DND-41 (cell line): ENCODE measurements around the gene DLGAP4.

ENCODE experiments used
- ATAC-seq: fragments of 200-7000 bp; cut with Tn5 transposase; 3 replicates; pipeline ENCODE4 v1.9.1; 2021; ENCODE audit warnings: low read depth; ENCODE audit not compliant: insufficient read depth
- DNase-seq: peaks from one replicate; pipeline ENCODE4 v3.0.0-alpha.2; 2020
- H2AFZ ChIP-seq: 2 replicates; pipeline ENCODE4 v1.6.0; 2012; ENCODE audit warnings: low read depth, low read length
- H3K27ac ChIP-seq: 2 replicates; pipeline ENCODE4 v1.5.1; 2012; ENCODE audit warnings: low read length, inconsistent platforms
- H3K27me3 ChIP-seq: fragments of 200-600 bp; sonication (generic); 2 replicates; pipeline ENCODE4 v1.6.0; 2012; ENCODE audit warnings: low read length, mild to moderate bottlenecking, inconsistent platforms; ENCODE audit not compliant: insufficient read depth, poor library complexity
- H3K36me3 ChIP-seq: 2 replicates; pipeline ENCODE4 v1.5.1; 2012; ENCODE audit warnings: low read length, inconsistent platforms; ENCODE audit not compliant: insufficient read depth
- H3K4me1 ChIP-seq: 2 replicates; pipeline ENCODE4 v1.5.1; 2012; ENCODE audit warnings: mild to moderate bottlenecking, low read length; ENCODE audit not compliant: insufficient read depth
- H3K4me2 ChIP-seq: 2 replicates; pipeline ENCODE4 v1.6.0; 2012; ENCODE audit warnings: mild to moderate bottlenecking, moderate library complexity, low read length, inconsistent platforms; ENCODE audit not compliant: insufficient read depth
- H3K4me3 ChIP-seq, 2 experiments: fragments of 200-600 bp in 1 of 2; shearing (Covaris generic) in 1 of 2; 2 replicates each; pipeline ENCODE4 v1.5.1; 2012 to 2016; ENCODE audit warnings: inconsistent platforms in 2 of 2, low read length in 2 of 2, mild to moderate bottlenecking in 2 of 2, low read depth in 1 of 2, moderate library complexity in 1 of 2
- H3K79me2 ChIP-seq: 2 replicates; pipeline ENCODE4 v1.6.0; 2012; ENCODE audit warnings: low read length, inconsistent platforms; ENCODE audit not compliant: insufficient read depth
- H3K9ac ChIP-seq: 2 replicates; pipeline ENCODE4 v1.6.0; 2012; ENCODE audit warnings: low read depth, mild to moderate bottlenecking, inconsistent platforms, low read length, moderate library complexity
- H3K9me3 ChIP-seq: 2 replicates; pipeline ENCODE4 v1.5.1; 2012; ENCODE audit warnings: low read length, moderate library complexity, mild to moderate bottlenecking, inconsistent platforms; ENCODE audit not compliant: insufficient read depth, severe bottlenecking
- H4K20me1 ChIP-seq: 2 replicates; pipeline ENCODE4 v1.6.0; 2012; ENCODE audit warnings: low read length; ENCODE audit not compliant: insufficient read depth
- CTCF ChIP-seq: IDR thresholded peaks from 2 replicates; pipeline ENCODE4 v1.5.1; 2012; ENCODE audit warnings: borderline replicate concordance, low read length, moderate library complexity, mild to moderate bottlenecking; ENCODE audit not compliant: poor library complexity, severe bottlenecking; ENCODE audit errors: extremely low read depth
- EZH2 ChIP-seq: IDR thresholded peaks from 3 replicates; pipeline ENCODE4 v1.6.1; 2012; ENCODE audit warnings: borderline replicate concordance, low read depth, mild to moderate bottlenecking, moderate library complexity, low read length, inconsistent platforms; ENCODE audit not compliant: severe bottlenecking

DLGAP4 gene

GRCh38 chr20:36460648-36461599, 154.8 kb downstream of the DLGAP4 start:
- DNase-seq (peak; percentile 90), ATAC-seq (peak; percentile 83)
- TF ChIP-seq CTCF (peak; percentile 21), EZH2 (no peak)
- Histone ChIP-seq H4K20me1 (peaks cover 13% of the 10 kb centered on the region; the same call in 1 of the 2 replicates), H2AFZ (peak overlapping the region; percentile 98), H3K4me3 (peak overlapping the region in 1 of 2 experiments; percentile 78; a peak in 3 of 4 replicates), H3K4me2 (peak overlapping the region; percentile 97), H3K79me2 (peaks cover 21% of the 10 kb centered on the region), H3K9me3 (no peaks in the 10 kb centered on the region), H3K4me1 (peaks cover 36% of the 10 kb centered on the region), H3K9ac (peak overlapping the region; percentile 62), H3K27me3 (no peaks in the 10 kb centered on the region), H3K27ac (peak overlapping the region; percentile 88), H3K36me3 (no peaks in the 10 kb centered on the region)

GRCh38 chr20:36461600-36462439, 155.7 kb downstream of the DLGAP4 start:
- Histone ChIP-seq H3K9ac (peak overlapping the region; percentile 72), H3K9me3 (no peaks in the 10 kb centered on the region), H3K27me3 (no peaks in the 10 kb centered on the region), H3K36me3 (no peaks in the 10 kb centered on the region), H3K4me2 (peak overlapping the region; percentile 97), H2AFZ (peak overlapping the region; percentile 77), H3K4me3 (peak overlapping the region; percentile 66 to 78), H3K27ac (peak overlapping the region; percentile 62), H4K20me1 (peaks cover 13% of the 10 kb centered on the region; the same call in 1 of the 2 replicates), H3K4me1 (peaks cover 36% of the 10 kb centered on the region), H3K79me2 (peaks cover 21% of the 10 kb centered on the region)
- TF ChIP-seq EZH2, result no peak
- TF ChIP-seq CTCF, result no peak
- peak; percentile 66 for DNase-seq
- ATAC-seq, result peak; percentile 42

- ATAC-seq (no peak), DNase-seq (peak; percentile 29)
- H4K20me1 ChIP-seq, result peaks cover 19% of the 10 kb centered on the region; the same call in 1 of the 2 replicates
- H3K4me3 ChIP-seq, result peak overlapping the region; percentile 3 to 78; a peak in 3 of 4 replicates
- no peaks in the 10 kb centered on the region for H3K9me3 ChIP-seq
- H3K27me3 ChIP-seq, result no peaks in the 10 kb centered on the region
- TF ChIP-seq CTCF (no peak), EZH2 (no peak)
- peaks cover 42% of the 10 kb centered on the region for H3K4me1 ChIP-seq
- peak overlapping the region; percentile 97 for H3K4me2 ChIP-seq
- peak overlapping the region; percentile 62; the same call in 1 of the 2 replicates for H3K27ac ChIP-seq
- no peaks in the 10 kb centered on the region for H3K36me3 ChIP-seq
- no peak overlapping the region for H2AFZ ChIP-seq
- H3K9ac ChIP-seq, result peak overlapping the region; percentile 72
- H3K79me2 ChIP-seq, result peaks cover 21% of the 10 kb centered on the region
Measured at GRCh38 chr20:36462440-36463211, 156.5 kb downstream of the DLGAP4 start.
